Measurements from ENCODE around the gene OR13C4.

OR13C4 gene

GRCh38 chr9:104527109-104527508 is at the start of gene OR13C4:
Gene OR13C4, minus strand, starts transcription at chr9:104527209. Its CDS starts 0 bp downstream, at chr9:104527209.
- TF ChIP-seq, protein P1, sequence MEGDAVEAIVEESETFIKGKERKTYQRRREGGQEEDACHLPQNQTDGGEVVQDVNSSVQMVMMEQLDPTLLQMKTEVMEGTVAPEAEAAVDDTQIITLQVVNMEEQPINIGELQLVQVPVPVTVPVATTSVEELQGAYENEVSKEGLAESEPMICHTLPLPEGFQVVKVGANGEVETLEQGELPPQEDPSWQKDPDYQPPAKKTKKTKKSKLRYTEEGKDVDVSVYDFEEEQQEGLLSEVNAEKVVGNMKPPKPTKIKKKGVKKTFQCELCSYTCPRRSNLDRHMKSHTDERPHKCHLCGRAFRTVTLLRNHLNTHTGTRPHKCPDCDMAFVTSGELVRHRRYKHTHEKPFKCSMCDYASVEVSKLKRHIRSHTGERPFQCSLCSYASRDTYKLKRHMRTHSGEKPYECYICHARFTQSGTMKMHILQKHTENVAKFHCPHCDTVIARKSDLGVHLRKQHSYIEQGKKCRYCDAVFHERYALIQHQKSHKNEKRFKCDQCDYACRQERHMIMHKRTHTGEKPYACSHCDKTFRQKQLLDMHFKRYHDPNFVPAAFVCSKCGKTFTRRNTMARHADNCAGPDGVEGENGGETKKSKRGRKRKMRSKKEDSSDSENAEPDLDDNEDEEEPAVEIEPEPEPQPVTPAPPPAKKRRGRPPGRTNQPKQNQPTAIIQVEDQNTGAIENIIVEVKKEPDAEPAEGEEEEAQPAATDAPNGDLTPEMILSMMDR (conservative IDR thresholded peaks at IDR 0.05; ENCODE audit: low read depth, low read length): no peak
- no peak for DNase-seq (ENCODE audit: low read depth)

DNA sequence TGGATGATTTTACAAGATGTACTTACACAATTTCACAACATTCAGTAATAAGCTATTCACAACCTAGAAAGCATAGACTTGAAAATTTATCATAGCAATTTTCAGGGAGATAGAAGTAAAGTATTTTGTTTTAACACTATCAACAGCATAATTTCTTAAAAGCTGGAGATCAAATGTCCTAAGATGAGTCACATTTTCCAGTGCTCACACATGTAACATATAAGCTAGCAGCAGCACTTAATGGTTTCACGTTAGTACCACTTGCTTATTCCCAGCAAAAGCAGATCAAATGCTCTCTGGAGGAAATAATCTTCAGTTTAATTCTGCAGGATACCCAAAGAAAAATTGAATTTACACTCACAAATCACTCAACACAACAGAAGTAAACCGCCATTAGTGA is 48.4 kb upstream of the OR13C4 start:
- H3K4me3 ChIP-seq (ENCODE audit: low read length): no peak overlapping the region
- DNase-seq (ENCODE audit: low read depth): no peak
- TF ChIP-seq, protein P1 (conservative IDR thresholded peaks at IDR 0.05; ENCODE audit: low read depth, low read length): no peak

More at GRCh38 chr9:104527109-104527508, at the start of gene OR13C4:
- H3K4me3 ChIP-seq (ENCODE audit: low read length): no peak within 1 kb of the TSS

- TF ChIP-seq, protein P1 (conservative IDR thresholded peaks at IDR 0.05; ENCODE audit: low read depth, low read length): no peak
- no peak overlapping the region for H3K4me3 ChIP-seq (ENCODE audit: low read length)
- DNase-seq (ENCODE audit: low read depth): no peak
These were observed 45.6 kb upstream of the OR13C4 start for GRCh38 chr9:104572612-104573011.

- H3K4me3 ChIP-seq (ENCODE audit: low read length): no peak within 1 kb of the TSS
- DNase-seq (ENCODE audit: low read depth): no peak
- TF ChIP-seq, protein P1 (conservative IDR thresholded peaks at IDR 0.05; ENCODE audit: low read depth, low read length): no peak
These were observed 41.9 kb upstream of the OR13C4 start, which contains the start of gene OR13C8 for GRCh38 chr9:104568868-104569267. Gene OR13C8, plus strand, starts transcription at chr9:104569168. Its CDS starts 0 bp downstream, at chr9:104569168.

GRCh38 chr9:104564358-104564757 is 37.3 kb upstream of the OR13C4 start:
- TF ChIP-seq, protein P1 (conservative IDR thresholded peaks at IDR 0.05; ENCODE audit: low read depth, low read length): no peak
- DNase-seq (ENCODE audit: low read depth): no peak
- no peak overlapping the region for H3K4me3 ChIP-seq (ENCODE audit: low read length)

GRCh38 chr9:104556830-104557634 is 30.0 kb upstream of the OR13C4 start:
- DNase-seq (ENCODE audit: low read depth): no peak
- no peak overlapping the region for H3K4me3 ChIP-seq (ENCODE audit: low read length)
- TF ChIP-seq, protein P1 (conservative IDR thresholded peaks at IDR 0.05; ENCODE audit: low read depth, low read length): no peak

DNA sequence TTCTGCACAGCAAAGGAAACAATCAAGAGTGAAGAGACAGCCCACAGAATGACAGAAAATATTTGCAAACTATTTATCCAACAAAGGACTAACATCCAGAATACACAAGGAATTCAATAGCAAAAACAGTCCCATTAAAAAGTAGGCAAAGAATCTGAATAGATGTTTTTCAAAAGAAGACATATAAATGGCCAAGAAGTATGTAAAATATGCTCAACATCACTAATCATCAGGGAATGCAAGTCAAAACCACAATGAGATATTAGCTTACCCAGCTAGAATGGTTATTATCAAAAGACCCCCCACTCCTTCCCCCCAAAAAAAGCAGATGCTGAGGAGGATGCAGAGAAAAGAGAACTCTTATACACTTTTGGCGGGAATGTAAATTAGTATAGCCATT is 28.5 kb upstream of the OR13C4 start:
- H3K4me3 ChIP-seq (ENCODE audit: low read length): no peak overlapping the region
- no peak for DNase-seq (ENCODE audit: low read depth)
- TF ChIP-seq, protein P1 (conservative IDR thresholded peaks at IDR 0.05; ENCODE audit: low read depth, low read length): no peak
